Medulla oblongata (tissue), 1 donor: ENCODE measurements around the gene JAKMIP2.
"Not testable (repeated sequence)": the region's sequence is repeated elsewhere in the genome, so short reads cannot be mapped to it uniquely, and the experiment has no call there.

ENCODE experiments used
- DNase-seq: peaks from one replicate; pipeline ENCODE4 v3.0.0-alpha.2; 2015; ENCODE audit errors: extremely low spot score

JAKMIP2 gene

DNA sequence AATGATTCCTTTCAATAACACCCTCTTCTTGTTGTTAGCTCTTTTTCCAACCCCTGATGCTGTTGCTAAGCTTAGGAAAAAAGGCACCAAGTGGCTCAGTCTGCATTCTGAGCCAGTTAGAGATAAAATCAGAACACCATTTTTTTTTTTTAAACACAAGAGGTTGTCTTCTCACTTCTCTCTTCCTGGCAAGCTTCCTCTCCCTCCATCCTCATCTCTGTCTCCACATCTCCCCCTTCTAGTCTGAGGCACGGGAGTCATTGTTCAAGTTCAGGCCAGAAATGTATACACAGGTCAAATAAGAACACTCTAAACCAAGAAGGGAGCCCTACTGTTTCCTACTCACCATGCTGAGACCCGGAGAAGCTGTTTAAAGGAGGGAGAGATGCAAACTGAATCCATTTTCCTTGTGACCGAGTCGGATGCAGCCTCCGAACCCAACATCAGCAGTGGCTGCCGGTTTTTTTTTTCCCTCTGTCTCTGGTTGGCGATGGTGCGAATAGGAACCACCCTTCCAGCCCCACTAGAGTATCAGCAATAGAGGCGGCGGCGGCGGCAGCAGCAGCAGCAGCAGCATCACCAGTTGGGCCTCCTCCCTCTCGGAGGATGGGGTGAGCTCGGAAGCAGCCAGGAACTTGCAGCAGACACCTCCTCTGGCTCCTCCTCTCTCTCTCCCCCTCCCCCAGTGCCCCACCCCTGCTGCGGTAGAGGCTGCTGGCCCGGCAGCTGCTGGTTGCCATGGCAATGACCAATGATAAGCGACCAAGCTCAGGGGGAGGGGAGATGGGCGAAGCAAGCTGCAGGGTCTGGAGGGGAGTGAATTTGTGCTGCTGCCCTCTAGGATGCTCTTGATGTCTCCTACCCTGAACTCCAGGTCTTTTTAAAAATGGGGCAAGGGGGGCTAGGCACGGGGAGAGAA lies at the start of gene JAKMIP2:
JAKMIP2 (minus strand) TSS at position 619 of the 919 bp plus-strand sequence. CDS start 110,922 bp downstream, outside the sequence.
- peak; percentile 96 for DNase-seq

DNA sequence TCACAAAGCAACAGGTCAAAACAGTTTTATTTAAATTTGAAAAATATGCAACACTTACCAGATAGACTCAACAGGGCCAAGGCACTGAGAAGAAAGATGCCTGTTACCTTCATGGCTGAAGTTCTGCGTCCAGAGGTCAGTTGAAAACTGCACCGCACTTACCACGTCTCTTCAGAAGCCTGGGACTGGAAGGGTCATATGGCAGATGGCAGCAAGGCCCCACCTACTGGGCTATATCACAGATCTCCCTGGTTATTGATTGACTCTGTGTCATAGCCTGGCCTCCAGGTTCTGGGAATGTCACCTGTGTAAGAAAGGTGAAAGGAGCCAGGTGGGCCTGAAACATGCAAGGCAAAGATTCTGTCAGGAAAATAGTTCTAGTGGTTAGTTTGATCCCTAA lies 48.9 kb upstream of the JAKMIP2 start, which contains the start of gene SPINK1:
SPINK1 (minus strand) TSS at position 207 of the 400 bp plus-strand sequence; CDS start at position 113, 94 bp downstream.
- no peak for DNase-seq

DNA sequence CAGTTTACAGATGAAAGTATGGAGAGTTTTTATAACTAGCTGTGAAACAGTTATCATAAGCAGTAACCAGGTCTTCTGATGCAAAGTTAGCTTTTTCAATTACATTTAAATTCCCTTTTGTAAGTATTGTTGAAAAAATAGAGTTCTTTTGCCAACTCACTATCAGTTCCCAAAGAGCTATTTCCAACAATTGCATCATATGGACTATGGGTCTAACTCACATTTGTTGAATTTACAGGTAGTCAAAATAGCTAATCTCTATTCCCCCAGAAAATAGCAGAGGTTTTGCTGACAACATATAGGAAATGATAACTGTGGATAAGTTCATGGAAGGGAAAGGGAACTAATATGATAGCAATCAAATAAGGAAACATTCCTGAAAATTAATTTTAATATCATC lies 47.5 kb upstream of the JAKMIP2 start:
- no peak for DNase-seq

DNA sequence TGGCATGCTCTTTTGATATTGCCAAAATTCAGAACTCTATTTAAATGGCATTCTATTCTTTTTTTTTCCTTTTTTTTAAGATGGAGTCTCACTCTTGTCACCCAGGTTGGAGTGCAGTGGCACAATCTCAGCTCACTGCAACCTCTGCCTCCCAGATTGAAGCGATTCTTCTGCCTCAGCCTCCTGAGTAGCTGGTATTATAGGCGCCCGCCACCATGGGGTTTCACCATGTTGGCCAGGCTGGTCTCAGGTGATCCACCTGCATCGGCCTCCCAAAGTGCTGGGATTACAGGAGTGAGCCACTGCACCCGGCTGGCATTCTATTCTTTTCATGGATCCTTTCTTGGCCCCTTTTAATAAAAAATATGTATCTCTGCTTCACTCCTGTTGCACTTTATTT lies 44.5 kb upstream of the JAKMIP2 start:
- not testable (repeated sequence) for DNase-seq

DNA sequence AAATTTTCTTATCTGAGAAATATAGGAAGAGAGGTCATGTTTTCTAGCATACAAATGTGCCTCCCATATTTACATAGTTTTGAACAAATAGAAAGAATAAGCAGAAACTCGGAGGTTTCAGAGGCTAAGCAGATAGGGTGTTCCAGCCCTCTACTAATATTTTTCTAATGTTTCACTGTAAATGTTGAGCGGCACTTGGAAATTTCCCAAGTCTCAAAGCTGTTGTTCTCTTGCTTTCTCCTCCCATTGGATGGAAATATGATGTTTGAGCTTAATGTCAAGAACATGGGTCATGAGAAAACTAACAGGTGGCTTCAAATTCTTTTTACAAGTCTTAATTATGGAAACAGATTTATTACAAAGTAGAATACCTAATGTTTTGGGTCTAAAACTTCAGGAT lies 43.8 kb upstream of the JAKMIP2 start:
- DNase-seq, result no peak

DNA sequence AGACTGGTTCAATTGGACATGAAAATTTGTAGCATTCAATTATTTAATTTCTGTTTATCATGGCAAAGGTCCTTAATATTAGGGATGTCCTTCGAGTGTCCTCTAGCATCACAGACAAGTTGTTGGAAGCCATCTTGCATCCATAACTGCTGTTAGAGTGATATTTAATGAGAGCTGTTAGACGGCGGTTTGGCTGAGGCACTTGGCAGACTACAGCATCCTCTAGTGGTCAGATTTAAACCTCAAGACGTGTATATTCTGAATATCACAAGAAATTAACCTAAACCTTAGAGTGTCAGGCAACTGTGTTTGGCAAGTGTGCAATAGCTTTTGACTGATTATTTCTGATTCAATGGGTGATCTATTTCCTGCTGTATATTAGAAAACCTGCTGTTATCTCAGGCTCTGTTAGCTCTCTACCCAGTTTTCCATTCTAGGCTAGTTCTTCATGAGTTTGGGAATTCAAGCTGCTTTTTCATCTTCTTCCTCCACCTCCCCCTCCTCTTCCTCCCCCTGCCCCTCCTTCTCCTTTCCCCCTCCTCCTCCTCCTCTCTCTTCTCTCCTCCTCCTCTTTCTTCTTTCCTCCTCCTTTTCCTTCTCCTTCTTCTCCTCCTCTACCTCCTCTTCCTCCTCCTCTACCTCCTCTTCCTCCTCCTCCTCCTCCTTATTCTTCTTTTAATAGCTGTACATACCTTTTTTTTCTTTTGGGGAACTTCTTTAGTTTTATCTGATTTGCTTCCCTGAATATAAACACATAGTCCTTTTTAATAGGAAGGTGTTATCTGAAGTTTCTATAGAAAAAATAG lies 40.4 kb upstream of the JAKMIP2 start:
- peak; percentile 85 for DNase-seq

DNA sequence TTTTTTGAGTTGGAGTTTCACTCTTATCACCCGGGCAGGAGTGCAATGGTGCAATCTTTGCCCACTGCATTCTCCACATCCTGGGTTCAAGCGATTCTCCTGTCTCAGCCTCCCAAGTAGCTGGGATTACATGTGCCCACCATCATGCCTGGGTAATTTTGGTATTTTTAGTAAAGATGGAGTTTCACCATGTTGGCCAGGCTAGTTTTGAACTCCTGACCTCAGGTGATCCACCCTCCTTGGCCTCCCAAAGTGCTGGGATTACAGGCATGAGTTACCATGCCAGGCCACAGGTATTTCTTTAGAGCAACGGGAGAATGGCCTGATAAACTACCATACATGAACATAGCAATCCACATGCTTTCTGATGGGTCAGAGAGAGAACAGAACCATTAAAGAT lies 39.7 kb upstream of the JAKMIP2 start:
- DNase-seq, result not testable (repeated sequence)

DNA sequence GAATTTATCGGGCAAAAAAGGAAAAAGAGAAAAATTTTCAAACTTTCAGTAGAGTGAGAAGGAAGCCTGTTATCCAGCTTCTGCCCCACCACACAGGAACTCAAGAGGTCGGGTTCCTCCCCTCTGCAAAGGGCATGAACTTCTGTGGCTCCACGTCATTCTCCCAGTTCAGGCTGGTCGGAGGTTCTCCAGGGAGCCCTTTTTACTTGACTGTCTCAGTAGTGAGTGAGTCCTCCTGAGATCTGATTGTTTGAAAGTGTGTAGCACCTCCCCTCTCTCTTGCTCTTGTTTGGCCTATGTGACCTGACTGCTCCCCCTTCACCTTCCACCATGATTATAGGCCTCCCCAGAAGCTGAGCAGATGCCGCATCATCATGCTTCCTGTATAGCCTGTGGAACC lies 39.2 kb upstream of the JAKMIP2 start:
- DNase-seq, result no peak

DNA sequence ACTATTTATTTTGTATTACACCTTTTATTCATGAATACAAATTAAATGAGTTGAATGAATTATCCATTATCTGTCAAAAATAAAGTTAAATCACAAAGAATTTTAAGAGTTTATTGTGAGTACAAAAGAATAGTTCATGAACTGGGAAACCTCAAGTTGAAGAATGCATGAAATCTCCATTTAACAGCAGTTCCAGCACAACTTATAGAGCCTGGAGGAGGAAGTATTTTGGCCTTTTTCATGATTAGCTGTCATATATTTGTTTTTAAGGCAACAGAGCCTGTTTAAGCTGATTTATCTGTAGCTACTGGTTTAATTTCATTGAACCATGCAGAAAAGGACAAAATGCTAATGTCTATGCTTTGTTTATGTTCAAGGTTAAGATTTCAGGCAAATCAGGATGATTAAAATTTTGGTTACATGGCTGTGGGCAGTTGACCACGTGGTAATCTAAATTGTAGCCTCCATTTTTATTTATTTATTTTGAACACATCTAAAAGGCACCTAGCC lies 36.8 kb upstream of the JAKMIP2 start:
- no peak for DNase-seq

DNA sequence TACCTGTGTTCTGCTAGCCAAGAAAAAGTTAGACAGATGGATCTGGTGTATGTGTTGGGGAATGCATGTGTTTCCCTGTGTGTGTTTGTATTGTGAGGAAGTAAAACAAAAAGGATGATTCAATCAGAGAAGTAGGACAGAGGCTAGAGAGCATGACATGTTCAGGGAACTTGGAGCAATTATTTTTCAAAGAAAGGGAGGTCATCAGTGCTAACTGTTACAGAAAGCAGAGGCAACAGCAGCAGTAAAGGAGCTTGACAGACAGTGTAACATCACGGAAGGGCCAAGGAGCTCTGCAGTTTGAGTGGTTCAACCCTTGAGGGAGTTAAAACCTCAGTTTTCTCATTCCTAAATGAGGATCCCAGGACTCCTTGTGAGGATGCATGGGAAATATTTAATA lies 35.8 kb upstream of the JAKMIP2 start:
- no peak for DNase-seq

DNA sequence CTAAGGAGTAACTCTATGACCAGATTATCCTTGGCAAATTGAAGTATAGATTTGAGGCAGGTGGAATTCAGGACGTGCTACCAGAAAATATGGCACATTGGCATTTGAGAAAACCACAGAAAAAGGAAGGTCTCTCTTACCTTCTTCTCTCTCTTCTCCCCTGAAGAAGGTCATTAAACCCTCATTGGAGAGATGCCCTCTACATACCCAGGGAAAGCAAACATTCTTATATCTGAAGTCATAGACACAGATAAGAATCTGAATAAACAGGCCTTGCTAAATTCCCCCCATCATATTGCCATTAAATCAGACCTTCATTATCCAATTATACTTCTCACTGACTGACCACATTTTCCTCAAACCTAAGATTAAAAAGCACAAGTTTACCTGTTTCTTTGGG lies 31.2 kb upstream of the JAKMIP2 start:
- no peak for DNase-seq

DNA sequence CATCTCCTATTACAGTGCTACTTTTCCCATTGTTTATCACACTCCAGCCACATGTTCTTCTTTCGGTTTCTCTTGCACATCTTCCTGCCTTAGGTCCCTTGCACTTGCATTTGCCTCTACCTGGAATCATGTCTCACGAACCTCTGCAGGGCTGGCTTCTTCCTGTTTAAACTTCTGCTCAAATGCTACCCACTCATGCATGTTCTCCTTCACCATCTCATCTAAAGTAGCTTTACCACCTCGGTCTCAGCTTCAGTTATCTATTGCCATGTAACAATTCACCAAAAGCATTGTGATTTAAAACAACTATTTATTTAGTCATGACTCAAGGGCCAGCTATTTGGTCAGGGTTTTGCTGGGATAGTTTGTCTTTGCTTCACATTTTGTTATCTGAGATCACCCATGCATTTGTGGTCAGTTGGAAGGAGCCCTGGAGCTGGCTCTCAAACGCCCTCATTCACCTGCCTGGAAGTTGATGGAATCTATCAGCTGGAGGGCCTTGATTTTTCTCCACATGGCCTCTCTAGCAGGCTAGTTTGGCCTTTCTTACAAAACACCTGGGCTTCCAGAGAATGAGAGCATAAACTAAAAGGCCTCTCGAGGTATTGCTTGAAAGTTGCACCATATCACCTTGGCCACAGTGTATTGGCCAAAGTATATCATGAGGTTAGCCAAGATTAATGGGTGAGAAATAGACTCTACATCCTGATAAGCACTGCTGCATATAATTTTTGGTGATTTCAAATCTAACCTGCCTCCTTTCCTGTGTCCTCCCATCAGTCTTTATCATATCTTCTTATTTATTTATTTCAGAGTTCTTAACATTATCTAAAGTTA lies 27.5 kb upstream of the JAKMIP2 start:
- no peak for DNase-seq

DNA sequence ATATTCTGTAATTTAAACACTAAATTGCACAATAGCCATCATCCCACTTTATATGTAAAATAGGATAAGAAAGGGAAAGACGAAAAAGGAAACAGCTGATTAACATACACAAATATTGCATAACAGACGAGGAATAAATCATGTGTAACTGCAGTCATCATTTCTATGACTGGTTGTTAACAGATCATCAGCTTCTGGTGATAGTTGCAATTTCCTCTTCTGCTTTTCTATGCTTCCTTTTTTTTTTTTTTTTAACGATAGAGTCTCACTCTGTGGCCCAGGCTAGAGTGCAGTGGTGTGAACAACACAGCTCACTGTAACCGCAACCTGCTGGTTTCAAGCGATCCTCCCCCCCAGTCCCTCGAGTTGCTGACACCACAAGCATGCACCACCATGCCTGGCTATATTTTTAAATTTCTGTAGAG lies 22.5 kb upstream of the JAKMIP2 start:
- peak; percentile 31 for DNase-seq

DNA sequence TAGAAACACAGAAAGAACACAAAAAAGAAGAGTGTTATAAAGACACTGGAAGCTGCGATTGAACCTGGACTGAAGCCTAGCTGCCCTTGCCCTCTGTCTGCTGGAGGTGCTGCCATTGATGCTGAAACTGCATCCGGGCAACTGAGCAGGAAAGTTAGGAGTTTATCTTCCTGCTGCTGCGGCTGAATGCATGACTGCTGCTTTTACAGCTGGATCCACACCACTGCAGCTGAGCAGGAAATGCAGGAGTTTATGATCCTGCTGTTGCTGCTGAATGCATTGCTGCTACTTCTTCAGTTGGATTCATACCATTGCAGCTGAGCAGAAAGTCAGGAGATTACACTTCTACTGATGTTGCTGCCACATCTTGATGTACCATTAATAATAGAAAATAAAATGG lies 21.8 kb upstream of the JAKMIP2 start:
- no peak for DNase-seq

DNA sequence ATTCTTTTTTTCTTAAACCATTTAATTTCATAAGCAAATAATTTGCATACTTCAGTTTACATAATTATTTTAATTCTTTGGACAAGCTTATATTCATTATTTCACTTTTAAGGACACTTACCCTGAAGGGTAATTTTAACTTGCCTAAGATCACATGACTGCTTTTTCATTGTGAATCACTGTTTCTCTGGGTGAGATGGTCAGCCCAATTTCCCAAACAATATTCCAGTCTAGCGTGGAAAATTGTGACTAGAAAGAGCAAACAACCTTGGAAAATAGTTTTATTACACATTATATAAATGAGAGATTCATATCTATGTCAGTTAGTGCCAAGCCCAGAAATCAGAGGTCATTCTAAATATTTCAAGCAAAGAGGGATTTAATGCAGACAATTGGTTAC lies 21.4 kb upstream of the JAKMIP2 start:
- no peak for DNase-seq

DNA sequence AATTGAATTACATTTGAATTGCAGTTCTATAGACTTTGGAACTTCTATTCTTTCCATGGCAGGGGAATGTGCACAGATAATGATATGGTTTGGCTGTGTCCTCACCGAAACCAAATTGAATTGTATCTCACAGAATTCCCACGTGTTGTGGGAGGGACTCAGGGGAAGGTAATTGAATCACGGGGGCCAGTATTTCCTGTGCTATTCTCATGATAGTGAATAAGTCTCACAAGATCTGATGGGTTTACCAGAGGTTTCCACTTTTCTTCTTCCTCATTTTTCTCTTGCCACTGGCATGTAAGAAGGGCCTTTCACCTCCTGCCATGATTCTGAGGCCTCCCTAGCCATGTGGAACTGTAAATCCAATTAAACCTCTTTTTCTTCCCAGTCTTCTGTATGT lies 20.6 kb upstream of the JAKMIP2 start:
- DNase-seq, result not testable (repeated sequence)

DNA sequence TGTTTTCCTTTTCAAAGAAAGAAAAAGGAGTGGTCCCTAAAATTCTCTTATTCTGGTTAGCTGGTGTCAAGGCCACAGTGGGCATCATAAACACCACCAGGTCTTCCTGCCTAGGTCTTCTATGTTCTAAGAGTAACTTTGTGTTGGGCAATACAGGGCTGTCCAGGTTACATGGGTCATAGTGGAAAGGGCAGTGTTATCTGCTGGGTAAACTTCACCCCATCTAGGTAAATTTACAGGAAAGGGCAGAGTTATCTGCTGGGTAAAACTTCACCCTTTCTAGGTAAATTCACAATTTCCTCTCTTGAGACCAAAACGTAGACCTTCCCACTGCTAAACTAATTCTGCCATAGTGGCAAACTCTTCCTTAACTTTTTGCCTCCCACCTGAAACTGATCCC lies 18.9 kb upstream of the JAKMIP2 start:
- no peak for DNase-seq

DNA sequence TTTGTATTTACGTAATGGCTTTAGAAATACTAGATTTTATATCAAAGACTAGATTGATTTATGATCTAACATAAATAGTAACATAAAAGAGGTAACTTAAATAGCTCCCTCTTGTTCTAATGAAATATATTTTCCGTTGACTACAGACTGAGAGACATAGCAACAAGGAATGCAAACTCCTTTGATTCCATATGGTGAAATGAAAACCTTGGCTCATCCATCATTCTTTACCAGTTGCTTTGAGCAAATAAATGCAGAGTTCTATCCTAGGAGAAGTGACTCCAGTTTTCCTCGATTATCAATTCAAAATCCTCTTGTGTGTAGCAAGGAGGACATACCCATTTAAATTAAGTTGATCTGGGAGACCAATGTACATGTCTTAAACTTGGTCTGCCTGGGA lies 18.0 kb upstream of the JAKMIP2 start:
- DNase-seq, result no peak

DNA sequence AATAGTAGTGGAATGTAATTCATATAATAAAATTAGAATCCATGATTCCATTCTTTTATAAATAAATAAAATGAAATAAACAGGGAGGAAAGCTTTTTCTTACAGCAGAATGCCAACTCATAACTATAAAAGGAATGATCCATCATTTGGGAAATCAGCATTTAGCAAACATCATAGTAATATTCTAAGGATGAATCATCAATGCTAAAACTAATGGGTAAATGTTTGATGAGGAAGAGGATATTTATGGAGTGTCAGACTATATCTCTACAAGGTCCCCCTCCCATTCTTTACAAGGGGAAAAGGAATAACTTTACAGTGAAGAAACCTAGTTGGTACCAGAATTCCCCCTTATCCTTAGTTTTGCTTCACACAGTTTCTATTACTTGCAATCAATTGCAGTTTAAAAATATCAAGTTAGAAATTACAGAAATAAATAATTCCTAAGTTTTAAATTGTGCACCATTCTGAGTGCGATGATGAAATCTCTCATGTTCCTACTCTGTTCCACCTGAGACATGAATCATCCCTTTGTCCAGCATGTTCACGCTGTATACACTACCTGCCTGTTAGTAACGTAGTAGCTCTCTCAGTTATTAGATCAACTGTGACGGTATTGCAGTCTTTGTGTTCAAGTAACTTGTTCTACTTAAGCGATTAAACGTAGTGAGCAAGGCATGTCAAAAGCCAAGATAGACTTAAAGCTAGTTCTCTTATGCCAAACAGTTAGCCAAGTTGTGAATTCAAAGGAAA lies 14.2 kb upstream of the JAKMIP2 start:
- DNase-seq, result no peak

DNA sequence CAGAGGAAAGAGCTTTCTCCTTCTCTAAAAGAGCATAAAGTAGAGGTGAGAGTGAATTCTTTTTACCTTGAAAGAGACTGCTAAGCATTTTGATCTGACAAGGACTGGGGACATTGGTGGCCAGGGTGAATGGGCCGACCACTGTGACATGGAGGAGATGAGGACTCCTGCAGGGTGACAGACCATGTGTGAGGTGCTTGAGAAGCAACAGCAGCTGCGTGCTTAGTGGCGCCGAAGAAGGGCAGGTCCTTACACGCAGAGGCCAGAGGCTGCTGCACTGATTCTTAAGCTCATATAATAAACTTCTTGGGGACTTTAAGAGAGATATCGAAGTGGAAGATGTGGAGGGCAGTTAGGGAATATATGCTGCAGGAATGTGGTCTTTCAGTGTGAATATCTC lies 8.7 kb upstream of the JAKMIP2 start:
- DNase-seq, result no peak

DNA sequence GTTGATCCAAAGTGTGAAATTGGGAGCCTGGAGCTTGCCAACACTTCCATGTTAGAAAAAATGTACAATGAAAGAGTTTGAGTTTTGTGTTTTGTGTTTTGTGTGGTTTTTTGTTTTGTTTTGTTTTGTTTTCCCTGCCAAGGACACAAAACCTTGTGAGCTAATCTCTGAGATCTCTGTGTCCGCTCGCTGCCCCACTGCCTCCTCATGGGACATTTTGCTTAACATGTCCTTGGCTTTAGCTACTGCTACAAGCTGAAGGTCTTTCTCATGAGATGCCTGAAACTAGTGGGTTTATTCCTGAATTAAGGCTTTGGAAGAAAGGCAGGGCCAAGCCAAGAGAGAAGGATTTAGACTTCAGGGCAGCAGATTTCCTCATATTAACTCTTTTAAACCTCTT lies 7.3 kb upstream of the JAKMIP2 start:
- no peak for DNase-seq
